GM18907 (cell line): Measurements from ENCODE around the gene INKA1.
"Not testable (repeated sequence)": the region's sequence is repeated elsewhere in the genome, so short reads cannot be mapped to it uniquely, and the experiment has no call there.

Experiments
- ATAC-seq: cut with Tn5 transposase; IDR thresholded peaks from one replicate; pipeline ENCODE4 v1.9.1; 2021; ENCODE audit warnings: mild to moderate bottlenecking, moderate library complexity; ENCODE audit not compliant: unreplicated experiment

The INKA1 gene

DNA sequence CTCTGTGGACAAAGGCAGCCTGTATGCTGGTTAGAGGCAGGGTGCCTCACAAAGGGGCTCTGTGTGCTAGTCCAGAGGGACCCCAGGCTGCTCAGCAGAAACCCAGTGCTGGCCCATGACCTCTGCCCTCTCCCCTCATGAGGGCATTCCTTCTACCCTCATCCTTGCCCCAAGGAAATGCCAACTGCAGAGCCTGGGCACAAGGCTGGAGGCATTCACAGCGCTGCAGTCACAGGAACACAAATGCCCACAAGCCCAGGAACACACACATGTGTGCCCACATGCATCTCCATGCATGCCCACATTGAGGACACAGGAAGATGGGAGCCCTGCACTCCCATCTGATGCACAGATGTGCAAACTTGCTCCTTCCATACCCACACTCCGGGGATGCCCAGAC, 3.8 kb downstream of the INKA1 start:
- ATAC-seq = no peak

- ATAC-seq = no peak
Observed at GRCh38 chr3:49807431-49808114, 4.5 kb downstream of the INKA1 start.

GRCh38 chr3:49812916-49813496, 9.9 kb downstream of the INKA1 start:
- no peak for ATAC-seq

DNA sequence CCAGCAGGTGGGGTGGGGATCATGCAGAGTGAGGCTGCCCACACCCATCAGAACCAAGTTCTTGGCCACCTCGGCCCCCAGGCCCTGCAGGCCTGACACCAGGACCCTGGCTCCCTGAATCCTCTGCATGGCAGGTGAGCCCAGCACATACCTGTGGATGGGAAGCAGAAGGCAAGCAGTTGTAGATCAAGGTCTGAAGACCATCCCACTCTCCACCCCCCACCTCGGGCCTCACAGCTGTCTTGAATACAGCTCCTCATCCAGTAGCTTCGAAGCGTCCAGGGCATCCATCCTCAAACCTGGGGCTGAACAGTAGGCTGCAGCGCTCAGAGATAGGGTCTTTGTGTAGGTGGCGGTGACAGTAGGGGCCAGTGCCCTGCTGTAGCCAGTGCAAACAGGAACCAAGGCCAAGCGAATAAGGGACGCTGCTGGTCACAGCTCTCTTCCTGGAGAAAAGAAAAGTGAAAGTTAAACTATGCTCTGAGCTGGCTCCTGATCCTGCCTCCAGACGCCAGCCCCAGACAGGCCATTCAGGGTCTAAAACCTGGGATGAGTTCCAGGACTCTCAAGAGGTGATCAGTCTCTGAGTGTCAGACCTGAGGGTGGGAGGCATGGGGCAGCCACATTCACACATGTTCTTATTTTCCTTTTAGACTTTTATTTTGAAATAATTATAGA, 10.6 kb downstream of the INKA1 start, which contains the start of gene UBA7:
Gene UBA7, minus strand, starts transcription at position 457 of the 678 bp plus-strand sequence. Its CDS starts 166 bp downstream, at position 291.
- ATAC-seq = no peak

DNA sequence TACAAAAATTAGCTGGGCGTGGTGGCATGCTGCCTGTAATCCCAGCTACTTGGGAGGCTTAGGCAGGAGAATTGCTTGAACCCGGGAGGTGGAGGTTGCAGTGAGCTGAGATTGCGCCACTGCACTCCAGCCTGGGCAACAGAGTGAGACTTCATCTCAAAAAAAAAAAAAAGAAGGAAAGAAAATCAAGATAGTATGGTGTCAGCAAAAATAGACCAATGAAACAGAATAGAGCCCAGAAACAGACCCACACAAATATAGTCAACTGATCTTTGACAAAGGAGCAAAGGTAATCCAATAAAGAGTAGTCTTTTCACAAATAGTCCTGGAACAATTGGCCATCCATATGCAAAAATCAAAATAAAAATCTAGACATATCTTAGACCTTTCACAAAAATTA, 20.1 kb downstream of the INKA1 start:
- ATAC-seq = not testable (repeated sequence)

- ATAC-seq = no peak
Observed at GRCh38 chr3:49826016-49826415, 23.0 kb downstream of the INKA1 start.

DNA sequence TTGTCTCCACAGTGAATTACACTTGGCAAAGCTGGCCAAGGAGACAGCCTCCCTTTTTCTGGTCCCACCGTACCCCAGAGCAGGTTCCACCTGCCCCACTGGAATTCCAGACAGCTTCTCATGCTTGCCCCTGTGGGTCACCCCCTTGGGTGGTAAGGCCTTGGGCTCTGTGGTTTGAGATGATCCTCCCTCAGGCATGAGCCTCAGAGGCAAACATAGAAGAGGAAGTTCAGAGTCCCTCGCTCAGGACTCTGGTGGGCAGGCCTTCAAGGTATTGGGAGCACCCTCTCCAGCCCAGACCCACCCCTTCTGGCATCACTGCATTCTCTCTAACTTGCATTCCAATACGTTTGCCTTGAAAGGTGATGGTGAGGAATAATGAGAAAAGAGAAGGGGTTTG, 28.3 kb downstream of the INKA1 start:
- ATAC-seq = no peak

DNA sequence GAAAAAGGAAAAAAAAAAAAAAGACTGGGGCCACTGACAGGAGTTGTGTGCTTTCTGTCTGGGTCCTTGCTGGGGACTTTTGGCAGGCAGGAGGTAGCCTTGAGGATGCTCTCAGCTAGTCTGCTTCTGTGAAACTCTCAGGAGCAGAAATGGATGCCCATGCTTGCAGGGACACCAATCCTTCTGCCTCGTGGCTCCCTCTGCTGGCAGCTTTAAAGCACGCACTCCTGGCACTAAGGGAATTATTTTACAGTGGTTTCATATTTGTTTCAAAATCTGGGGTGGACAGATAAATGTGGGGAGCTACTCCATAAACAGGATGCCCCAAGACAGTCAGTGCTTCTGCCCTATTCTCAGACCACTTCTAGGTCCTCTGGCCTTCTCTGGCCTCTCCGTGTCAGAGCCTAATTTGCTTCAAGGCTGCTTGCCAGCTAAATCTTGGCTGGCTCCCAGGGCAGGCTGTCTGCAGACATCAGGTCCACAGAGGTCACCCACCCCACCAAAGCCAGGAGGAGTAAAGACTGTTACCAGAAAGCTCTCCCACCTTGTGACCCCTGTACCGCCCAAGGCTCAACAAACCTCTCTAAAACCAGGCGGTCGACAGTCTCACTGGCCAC, 36.2 kb downstream of the INKA1 start:
- ATAC-seq = no peak

DNA sequence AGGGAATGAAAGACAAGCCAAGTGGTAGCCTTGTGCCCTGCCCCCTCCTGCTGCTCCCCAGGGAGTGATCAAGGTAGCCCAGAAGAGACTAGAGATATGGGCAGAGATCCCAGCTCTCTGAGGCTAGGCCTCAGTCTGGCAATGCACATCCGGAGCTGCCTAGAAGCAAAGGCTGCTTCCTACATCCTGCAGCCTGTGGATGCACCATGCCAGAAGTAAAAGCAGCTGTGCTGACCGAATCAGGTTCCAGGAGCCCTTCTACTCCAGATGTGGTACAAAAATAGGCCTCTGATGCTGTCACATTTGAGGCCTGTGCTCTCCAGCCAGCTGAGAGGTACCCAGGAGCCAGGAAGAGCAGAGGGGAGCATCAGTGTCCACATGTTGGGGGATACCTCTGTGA, 37.3 kb downstream of the INKA1 start:
- ATAC-seq = no peak

DNA sequence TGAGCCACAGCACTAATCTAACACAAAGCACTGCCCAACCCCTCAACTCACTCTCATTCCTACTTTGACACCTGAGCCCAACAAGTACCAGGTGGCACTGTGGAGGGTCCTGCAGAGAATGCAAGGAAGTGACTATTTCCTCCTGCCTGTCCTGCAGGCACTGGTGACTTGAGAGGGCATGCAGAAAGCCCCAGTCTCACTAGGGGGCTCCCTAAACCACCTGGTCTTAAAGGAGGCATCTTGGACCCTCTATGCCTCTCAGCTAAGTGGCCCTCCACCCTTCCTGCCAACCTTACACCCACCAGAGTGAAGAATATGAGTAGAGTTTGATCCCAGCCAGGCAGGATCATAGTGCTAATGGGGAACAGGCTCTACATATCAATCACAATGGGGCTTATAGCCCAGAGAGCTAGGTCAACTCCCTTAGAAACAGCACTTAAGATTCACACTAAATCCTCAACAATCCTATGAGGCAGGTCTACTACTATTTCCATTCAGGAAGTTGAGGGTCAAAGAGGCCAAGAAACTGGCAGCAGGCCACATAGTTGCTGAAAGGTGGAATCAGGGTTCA, 38.1 kb downstream of the INKA1 start:
- ATAC-seq = no peak

GRCh38 chr3:49841806-49842205, 38.7 kb downstream of the INKA1 start:
- no peak for ATAC-seq

- ATAC-seq = no peak
Observed at GRCh38 chr3:49842843-49843517, 39.9 kb downstream of the INKA1 start.

GRCh38 chr3:49844464-49845183, 41.6 kb downstream of the INKA1 start:
- ATAC-seq = no peak

DNA sequence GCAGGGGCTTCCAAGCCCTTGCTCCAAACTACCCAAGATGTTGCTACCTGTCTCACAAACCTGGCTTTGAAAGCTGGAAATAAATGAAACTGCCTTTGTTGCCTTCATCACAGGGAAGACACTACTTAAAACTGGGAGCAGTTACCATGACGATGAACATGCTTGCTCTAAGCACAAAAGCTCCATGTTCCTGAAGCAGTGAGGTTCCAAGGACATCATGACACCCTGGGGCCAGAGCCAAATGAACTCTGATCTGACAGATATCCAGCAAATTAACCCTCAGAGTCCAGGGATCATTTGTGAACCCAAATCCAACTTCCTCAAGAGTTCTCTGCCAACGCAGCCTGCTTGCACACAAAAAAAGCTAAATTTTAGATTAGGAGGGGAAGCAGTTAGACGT, 42.6 kb downstream of the INKA1 start:
- ATAC-seq = no peak
